Tibial nerve (tissue), 4 donors: ENCODE data around the gene CYP2A6. TPM values are rescaled to one million over a fixed set of nuclear protein-coding genes. Genes with fewer than 3 reads are reported as not detected.

Experiments
- DNase-seq, 2 donors: peaks; one replicate each; pipeline ENCODE4 v3.0.0-alpha.2; 2019; ENCODE audit warnings: low spot score in 2 of 2
- H3K27ac ChIP-seq, 4 donors: fragments of 200-600 bp; sonication (generic) in 3 of 4; one replicate each; pipeline ENCODE4 v1.5.1; 2017 to 2019; ENCODE audit warnings: mild to moderate bottlenecking in 1 of 4
- H3K27me3 ChIP-seq, 2 donors: fragments of 200-600 bp; sonication (generic) in 1 of 2; one replicate each; pipeline versions ENCODE4 v1.5.1 to v1.6.0; 2017 to 2019
- H3K36me3 ChIP-seq, 3 donors: fragments of 200-600 bp; sonication (generic); one replicate each; pipeline ENCODE4 v1.5.1; 2018 to 2019
- H3K4me1 ChIP-seq, 4 donors: fragments of 200-600 bp; sonication (generic) in 3 of 4; one replicate each; pipeline ENCODE4 v1.5.1; 2017 to 2019
- H3K4me3 ChIP-seq, 4 donors: fragments of 200-600 bp; sonication (generic) in 3 of 4; one replicate each; pipeline ENCODE4 v1.5.1; 2017 to 2019; ENCODE audit warnings: mild to moderate bottlenecking in 1 of 4, moderate library complexity in 1 of 4
- H3K9me3 ChIP-seq, 4 donors: fragments of 200-600 bp; sonication (generic) in 3 of 4; one replicate each; pipeline ENCODE4 v1.5.1; 2017 to 2019
- CTCF ChIP-seq, 5 experiments: fragments of 200-600 bp in 3 of 5; fragments of 450-650 bp in 2 of 5; sonication (generic) in 3 of 5; IDR thresholded peaks; one replicate each; pipeline ENCODE4 v1.5.1; 2016 to 2019; ENCODE audit warnings: antibody characterized with exemption in 5 of 5, mild to moderate bottlenecking in 3 of 5, moderate library complexity in 2 of 5
- EP300 ChIP-seq, 2 donors: sonication (generic); formaldehyde crosslinking; IDR thresholded peaks; one replicate each; pipeline ENCODE4 v1.6.1; 2017; ENCODE audit warnings: antibody characterized with exemption in 2 of 2, mild to moderate bottlenecking in 1 of 2
- POLR2A ChIP-seq, 2 donors: fragments of 450-650 bp; IDR thresholded peaks; one replicate each; pipeline ENCODE4 v1.6.1; 2017; ENCODE audit warnings: antibody characterized with exemption in 2 of 2, mild to moderate bottlenecking in 2 of 2, moderate library complexity in 2 of 2
- WGBS, 2 donors: methylation state at CpG; one replicate each; pipeline ENCODE4 v1.1.5; 2018; 5-methylcytosine and 5-hydroxymethylcytosine counted together
- total RNA-seq, 4 donors: library from RNA; depleted of rRNA; stranded (reverse); fragments of >200 nt; gene quantifications; one replicate each; pipeline ENCODE4 v1.1.0, GENCODE V29; 2016

Gene CYP2A6
- total RNA-seq, 4 donors from 2014 or later = 7.3 TPM; not detected in 3

GRCh38 chr19:40808021-40808325, 42.3 kb downstream of the CYP2A6 start:
- TF ChIP-seq EP300 (IDR thresholded peaks at IDR 0.05) (no peak), POLR2A (IDR thresholded peaks at IDR 0.05) (no peak)
- no peak for DNase-seq
- WGBS, 2 donors = 89% methylated on average over 2 of the region's 2 CpGs; no CpG with 5 or more reads in 1 of the 2 donors
- H3K36me3 ChIP-seq = peaks cover 4 to 32% (median 7%) of the 10 kb centered on the region in 3 donors
- no peaks in the 10 kb centered on the region for H3K9me3 ChIP-seq
- H3K4me1 ChIP-seq = peaks cover 0 to 92% (median 77%) of the 10 kb centered on the region in 4 donors
- H3K27me3 ChIP-seq = no peaks in the 10 kb centered on the region
- peak overlapping the region in 2 of 4 donors; percentile 97 to 98 for H3K27ac ChIP-seq
- no peak overlapping the region for H3K4me3 ChIP-seq

GRCh38 chr19:40807147-40808020, 42.9 kb downstream of the CYP2A6 start:
- DNase-seq = no peak
- Histone ChIP-seq H3K9me3 (no peaks in the 10 kb centered on the region), H3K4me1 (peaks cover 0 to 92% (median 79%) of the 10 kb centered on the region in 4 donors), H3K27me3 (no peaks in the 10 kb centered on the region), H3K4me3 (peak overlapping the region in 1 of 4 donors; percentile 22), H3K27ac (peak overlapping the region in 3 of 4 donors; percentile 68 to 98 (median 97)), H3K36me3 (peaks cover 4 to 38% (median 7%) of the 10 kb centered on the region in 3 donors)
- TF ChIP-seq CTCF (IDR thresholded peaks at IDR 0.05) (peak in 3 of 5 experiments; percentile 28 to 44 (median 31)), POLR2A (IDR thresholded peaks at IDR 0.05) (no peak)
- WGBS, 2 donors = 60 to 65% methylated on average over 18 of the region's 18 CpGs

GRCh38 chr19:40806423-40807146, 43.7 kb downstream of the CYP2A6 start:
- Histone ChIP-seq H3K27ac (peak overlapping the region; percentile 57 to 98 (median 82)), H3K36me3 (peaks cover 4 to 38% (median 7%) of the 10 kb centered on the region in 3 donors), H3K9me3 (no peaks in the 10 kb centered on the region), H3K27me3 (no peaks in the 10 kb centered on the region), H3K4me1 (peaks cover 0 to 92% (median 78%) of the 10 kb centered on the region in 4 donors), H3K4me3 (peak overlapping the region in 3 of 4 donors; percentile 6 to 28 (median 22))
- WGBS, 2 donors = 13 to 23% methylated on average over 23 to 26 of the region's 26 CpGs
- peak; percentile 71 to 84 for DNase-seq
- TF ChIP-seq CTCF (IDR thresholded peaks at IDR 0.05) (peak; percentile 75 to 96 (median 92)), POLR2A (IDR thresholded peaks at IDR 0.05) (peak in 1 of 2 donors; percentile 29), EP300 (IDR thresholded peaks at IDR 0.05) (peak in 1 of 2 donors; percentile 88)

- no peak for DNase-seq
- H3K4me1 ChIP-seq = peaks cover 0 to 99% (median 85%) of the 10 kb centered on the region in 4 donors
- 61 to 71% methylated on average over 2 of the region's 2 CpGs for WGBS, 2 donors
- TF ChIP-seq CTCF (IDR thresholded peaks at IDR 0.05) = no peak
- no peak for TF ChIP-seq POLR2A (IDR thresholded peaks at IDR 0.05)
- TF ChIP-seq EP300 (IDR thresholded peaks at IDR 0.05) = no peak
- peak overlapping the region in 3 of 4 donors; percentile 68 to 98 (median 97) for H3K27ac ChIP-seq
- H3K4me3 ChIP-seq = no peak overlapping the region
- H3K9me3 ChIP-seq = no peaks in the 10 kb centered on the region
- H3K36me3 ChIP-seq = peaks cover 4 to 47% (median 7%) of the 10 kb centered on the region in 3 donors
- H3K27me3 ChIP-seq = no peaks in the 10 kb centered on the region
Measured at GRCh38 chr19:40805258-40805868, 44.9 kb downstream of the CYP2A6 start.

- Histone ChIP-seq H3K4me3 (no peak overlapping the region), H3K4me1 (peaks cover 0 to 99% (median 85%) of the 10 kb centered on the region in 4 donors)
Measured at GRCh38 chr19:40804783-40805242, 45.4 kb downstream of the CYP2A6 start.

More at GRCh38 chr19:40804783-40805242, 45.4 kb downstream of the CYP2A6 start:
- no peak for DNase-seq
- WGBS, 2 donors = 37 to 52% methylated on average over 7 of the region's 7 CpGs
- H3K27me3 ChIP-seq = no peaks in the 10 kb centered on the region
- peaks cover 4 to 48% (median 7%) of the 10 kb centered on the region in 3 donors for H3K36me3 ChIP-seq
- peak overlapping the region in 3 of 4 donors; percentile 68 to 98 (median 97) for H3K27ac ChIP-seq
- no peak for TF ChIP-seq CTCF (IDR thresholded peaks at IDR 0.05)
- TF ChIP-seq POLR2A (IDR thresholded peaks at IDR 0.05) = no peak
- no peak for TF ChIP-seq EP300 (IDR thresholded peaks at IDR 0.05)
- no peaks in the 10 kb centered on the region for H3K9me3 ChIP-seq
